GM18502 (cell line): ENCODE data around the gene MRM2.

ENCODE experiments used
- ATAC-seq: cut with Tn5 transposase; IDR thresholded peaks from one replicate; pipeline ENCODE4 v1.9.1; 2021; ENCODE audit warnings: mild to moderate bottlenecking; ENCODE audit not compliant: unreplicated experiment, poor library complexity

The MRM2 gene

GRCh38 chr7:2249744-2250323, 7.8 kb upstream of the MRM2 start:
- no peak for ATAC-seq

GRCh38 chr7:2248984-2249694, 7.1 kb upstream of the MRM2 start:
- no peak for ATAC-seq

GRCh38 chr7:2247141-2247995, 5.4 kb upstream of the MRM2 start:
- ATAC-seq, result no peak

GRCh38 chr7:2245883-2246675, 4.1 kb upstream of the MRM2 start:
- ATAC-seq, result no peak

GRCh38 chr7:2244404-2244995, 2.5 kb upstream of the MRM2 start:
- no peak for ATAC-seq

GRCh38 chr7:2243458-2243857, 1.5 kb upstream of the MRM2 start:
- ATAC-seq, result no peak

- ATAC-seq, result peak; percentile 20
Measured at GRCh38 chr7:2242541-2243429, 780 bp upstream of the MRM2 start.

GRCh38 chr7:2239242-2239641, 2.8 kb downstream of the MRM2 start:
- no peak for ATAC-seq

GRCh38 chr7:2237109-2237602, 4.8 kb downstream of the MRM2 start:
- ATAC-seq, result peak; percentile 72

GRCh38 chr7:2233926-2234325, 8.1 kb downstream of the MRM2 start:
- no peak for ATAC-seq

GRCh38 chr7:2232766-2233520, 9.1 kb downstream of the MRM2 start, which contains the start of gene MAD1L1:
Gene MAD1L1, minus strand, starts transcription at chr7:2232945. Its CDS starts 2,812 bp downstream, at chr7:2230133.
- ATAC-seq, result peak; percentile 73

GRCh38 chr7:2231992-2232765, 9.8 kb downstream of the MRM2 start:
- ATAC-seq, result peak; percentile 40

GRCh38 chr7:2230882-2231281, 11.1 kb downstream of the MRM2 start:
- no peak for ATAC-seq

GRCh38 chr7:2230226-2230625, 11.8 kb downstream of the MRM2 start:
- ATAC-seq, result no peak

- no peak for ATAC-seq
Measured at GRCh38 chr7:2229467-2229866, 12.5 kb downstream of the MRM2 start.

- no peak for ATAC-seq
Measured at GRCh38 chr7:2228921-2229320, 13.1 kb downstream of the MRM2 start.

GRCh38 chr7:2227699-2228098, 14.3 kb downstream of the MRM2 start:
- no peak for ATAC-seq
